IPS-NIHi7 (cell line): ENCODE measurements around the gene NUF2.
"Not testable (repeated sequence)": the region's sequence is repeated elsewhere in the genome, so short reads cannot be mapped to it uniquely, and the experiment has no call there.

Experiments
- DNase-seq: peaks from one replicate; pipeline ENCODE4 v3.0.0; 2012; ENCODE audit warnings: mixed read lengths; ENCODE audit errors: extremely low spot score

NUF2 gene

GRCh38 chr1:163321311-163322305 lies at the start of gene NUF2:
Gene NUF2 (plus strand): TSS chr1:163321954. CDS start chr1:163326052, 4,098 bp downstream.
- DNase-seq: peak; percentile 98

DNA sequence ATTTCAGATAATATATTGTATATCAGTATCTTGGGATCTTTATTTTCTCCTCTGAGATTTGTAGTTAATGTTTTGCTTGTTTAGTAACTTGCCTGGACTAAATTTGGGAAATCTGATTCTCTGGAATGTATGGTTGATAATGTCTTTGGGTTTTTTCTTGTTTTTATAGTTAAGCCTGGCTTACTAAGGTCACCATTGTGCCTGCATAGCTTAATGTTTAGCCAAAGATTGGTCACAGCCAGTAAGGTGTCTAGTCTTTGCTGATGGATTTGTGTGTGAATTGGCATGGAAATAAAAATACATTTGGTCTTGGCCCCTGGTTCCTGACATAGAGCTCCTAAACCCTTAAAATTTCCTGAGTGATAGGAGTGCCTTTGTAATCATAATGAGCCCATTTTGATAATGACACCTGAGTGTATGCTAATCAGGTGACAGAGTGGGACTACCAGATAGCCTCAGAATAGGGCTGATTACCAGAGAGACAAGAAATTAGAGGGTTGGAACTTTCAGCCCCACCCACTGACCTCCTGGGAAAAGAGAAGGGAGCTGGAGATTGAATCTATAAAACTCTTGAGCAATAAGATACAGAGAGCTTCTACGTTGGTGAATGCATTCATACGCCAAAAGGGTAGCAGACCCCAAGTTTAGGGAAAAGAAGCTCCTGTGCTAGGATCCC lies 47.9 kb upstream of the NUF2 start:
- no peak for DNase-seq

DNA sequence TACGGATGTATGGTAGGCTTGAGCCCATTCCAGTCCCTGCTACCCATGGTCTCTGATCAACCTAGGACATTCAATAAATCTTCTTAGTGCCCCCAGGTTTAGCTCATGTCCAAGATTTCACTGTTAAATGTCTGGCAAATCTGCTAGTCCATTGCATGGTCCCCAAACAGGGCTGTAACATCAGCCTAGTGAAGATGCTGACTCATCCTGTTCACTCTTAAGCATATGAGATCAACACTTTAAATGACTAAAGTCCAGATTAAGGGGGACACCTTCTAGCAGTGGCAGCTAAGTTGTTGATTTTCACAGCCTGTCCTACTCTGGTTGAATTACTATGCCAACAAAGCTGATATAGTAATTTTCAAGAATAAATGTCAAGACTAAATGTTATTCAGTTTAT lies 46.5 kb upstream of the NUF2 start:
- no peak for DNase-seq

GRCh38 chr1:163278602-163279001 lies 43.2 kb upstream of the NUF2 start:
- DNase-seq: no peak

DNA sequence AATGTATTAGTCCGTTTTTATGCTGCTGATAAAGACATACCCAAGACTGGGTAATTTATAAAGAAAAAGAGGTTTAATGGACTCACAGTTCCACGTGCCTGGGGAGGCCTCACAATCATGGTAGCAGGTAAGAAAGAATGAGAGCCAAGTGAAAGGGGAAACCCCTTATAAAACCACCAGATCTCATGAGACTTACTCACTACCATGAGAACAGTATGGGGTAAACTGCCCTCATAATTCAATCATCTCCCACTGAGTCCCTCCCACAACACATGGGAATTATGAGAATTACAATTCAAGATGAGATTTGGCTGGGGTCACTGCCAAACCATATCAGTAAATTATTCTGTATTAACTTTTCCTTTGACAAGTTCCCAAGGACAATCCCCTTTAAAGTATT lies 36.9 kb upstream of the NUF2 start:
- DNase-seq: not testable (repeated sequence)

DNA sequence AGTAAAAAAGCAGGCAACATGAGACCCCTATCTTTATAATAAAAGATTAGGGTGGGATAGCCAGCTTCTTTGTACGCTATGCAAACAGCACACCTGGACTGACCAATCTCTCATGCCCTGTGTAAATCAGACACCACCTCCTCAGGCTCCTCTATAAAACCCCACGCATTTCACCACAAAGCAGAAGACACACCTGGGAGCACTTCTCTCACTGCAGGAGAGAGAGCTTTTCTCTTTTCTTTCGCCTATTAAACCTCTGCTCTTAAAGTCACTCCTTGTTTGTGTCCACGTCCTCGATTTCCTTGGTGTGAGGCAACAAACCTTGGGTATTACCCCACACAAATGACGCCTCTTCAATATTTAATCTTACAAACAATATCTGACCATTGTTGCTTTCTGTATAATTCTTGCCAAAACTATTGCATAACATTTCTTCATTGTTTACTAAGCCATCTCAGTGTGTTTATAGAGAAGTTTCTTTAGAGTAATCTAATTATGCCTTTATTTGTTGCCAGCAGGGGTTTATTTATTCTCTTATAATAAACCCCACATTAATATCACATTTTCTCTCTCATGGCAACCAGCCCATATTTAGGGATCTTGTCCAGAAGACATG lies 31.6 kb upstream of the NUF2 start:
- DNase-seq: no peak

GRCh38 chr1:163291461-163291860 lies 30.3 kb upstream of the NUF2 start:
- no peak for DNase-seq

DNA sequence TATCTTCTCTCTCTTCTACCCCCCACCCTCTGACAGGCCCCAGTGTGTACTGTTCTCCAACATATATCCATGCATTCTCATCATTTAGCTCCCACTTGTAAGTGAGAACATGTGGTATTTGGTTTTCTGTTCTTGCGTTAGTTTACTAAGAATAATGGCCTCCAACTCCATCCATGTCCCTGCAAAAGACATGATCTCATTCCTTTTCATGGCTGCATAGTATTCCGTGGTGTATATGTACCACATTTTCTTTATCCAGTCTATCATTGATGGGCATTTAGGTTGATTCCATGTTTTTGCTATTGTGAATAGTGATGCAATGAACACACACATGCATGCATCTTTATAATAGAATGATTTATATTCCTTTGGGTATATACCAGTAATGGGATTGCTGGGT lies 29.6 kb upstream of the NUF2 start:
- not testable (repeated sequence) for DNase-seq

DNA sequence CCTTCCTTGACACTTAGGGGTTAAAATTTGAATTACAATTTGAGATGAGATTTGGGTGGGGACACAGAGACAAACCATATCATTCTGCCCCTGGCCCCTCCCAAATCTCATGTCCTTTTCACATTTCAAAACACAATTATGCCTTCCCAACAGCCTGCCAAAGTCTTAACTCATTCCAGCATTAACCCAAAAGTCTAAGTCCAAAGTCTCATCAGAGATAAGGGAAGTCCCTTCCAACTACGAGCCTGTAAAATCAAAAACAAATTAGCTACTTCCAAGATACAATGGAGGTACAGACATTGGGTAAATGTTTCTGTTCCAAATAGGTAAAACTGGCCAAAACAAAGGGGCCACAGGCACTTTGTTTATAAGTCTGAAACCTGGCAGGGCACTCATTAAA lies 28.3 kb upstream of the NUF2 start:
- not testable (repeated sequence) for DNase-seq

- no peak for DNase-seq
Observed at GRCh38 chr1:163295949-163296348, 25.8 kb upstream of the NUF2 start.

DNA sequence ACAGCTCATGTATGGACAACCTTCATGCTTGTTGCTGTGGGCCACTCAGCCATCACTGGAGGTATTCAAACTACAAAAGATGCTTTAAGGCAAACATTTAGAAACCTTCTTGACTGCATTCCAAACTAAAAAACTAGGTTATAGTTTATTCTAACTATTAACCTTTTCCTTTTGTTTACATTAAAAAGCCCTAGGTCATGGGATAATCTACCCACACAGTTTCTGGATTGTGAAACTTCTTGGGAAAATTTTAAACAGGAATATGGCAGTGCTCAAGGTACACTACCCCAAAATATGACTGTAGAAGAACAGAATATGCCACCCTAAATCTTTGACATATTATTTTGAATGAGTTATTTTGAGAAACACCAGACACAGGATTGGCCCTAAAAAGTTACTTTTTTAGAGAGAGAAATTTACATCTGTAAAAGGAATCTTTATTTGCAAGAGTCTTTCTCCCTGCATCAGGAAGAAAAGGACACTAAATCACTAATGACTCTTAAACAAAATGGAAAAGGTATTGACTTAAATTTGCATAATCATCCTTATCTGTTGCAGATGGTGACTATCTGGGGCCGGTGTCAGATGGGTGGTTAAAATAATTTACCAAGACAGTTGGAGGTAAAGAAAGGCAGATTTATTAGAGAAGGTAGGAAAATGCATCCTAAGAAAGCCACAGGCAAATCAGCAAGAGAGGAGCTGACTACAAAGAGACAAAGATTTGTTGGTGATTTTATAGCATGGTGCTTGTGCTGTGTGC lies 25.1 kb upstream of the NUF2 start:
- DNase-seq: no peak

DNA sequence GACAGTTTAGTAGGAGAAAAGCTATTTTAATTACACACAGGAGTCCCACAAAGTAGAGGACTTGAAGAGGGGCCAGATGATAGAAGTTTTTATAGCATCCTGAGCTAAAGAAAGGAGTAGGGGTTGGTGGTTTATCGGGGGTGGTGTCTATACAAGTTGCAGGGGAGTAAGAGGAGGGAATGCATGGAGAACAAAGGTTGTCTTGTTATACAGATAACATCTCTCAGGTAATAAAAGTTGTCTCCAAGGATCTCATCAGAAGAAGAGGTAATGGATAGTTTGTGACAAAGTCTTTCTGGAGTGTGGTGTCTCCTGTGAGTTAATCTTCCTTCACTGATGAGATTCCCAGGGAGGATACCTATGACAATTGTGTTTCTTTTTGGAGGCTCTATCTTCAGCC lies 23.4 kb upstream of the NUF2 start:
- no peak for DNase-seq

DNA sequence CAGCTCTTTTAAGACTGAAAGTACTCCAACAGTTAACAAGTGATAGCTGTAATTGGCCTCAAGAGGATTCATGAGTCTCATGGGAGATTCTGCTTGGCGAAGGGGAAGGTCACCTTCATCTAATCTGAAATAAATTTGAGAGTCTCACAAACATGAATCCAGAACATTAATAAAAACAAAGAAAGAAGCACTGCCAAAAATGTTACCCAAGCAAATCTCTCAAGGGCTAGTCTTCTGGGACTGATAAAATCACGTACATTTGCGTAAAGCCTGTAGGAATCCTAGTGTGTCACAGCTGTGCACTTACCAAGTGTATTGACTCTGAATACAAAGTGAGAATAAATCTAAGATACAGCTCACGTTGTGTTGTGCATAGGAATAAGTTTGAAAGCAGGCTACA lies 21.2 kb upstream of the NUF2 start:
- no peak for DNase-seq

GRCh38 chr1:163303561-163303960 lies 18.2 kb upstream of the NUF2 start:
- DNase-seq: no peak

DNA sequence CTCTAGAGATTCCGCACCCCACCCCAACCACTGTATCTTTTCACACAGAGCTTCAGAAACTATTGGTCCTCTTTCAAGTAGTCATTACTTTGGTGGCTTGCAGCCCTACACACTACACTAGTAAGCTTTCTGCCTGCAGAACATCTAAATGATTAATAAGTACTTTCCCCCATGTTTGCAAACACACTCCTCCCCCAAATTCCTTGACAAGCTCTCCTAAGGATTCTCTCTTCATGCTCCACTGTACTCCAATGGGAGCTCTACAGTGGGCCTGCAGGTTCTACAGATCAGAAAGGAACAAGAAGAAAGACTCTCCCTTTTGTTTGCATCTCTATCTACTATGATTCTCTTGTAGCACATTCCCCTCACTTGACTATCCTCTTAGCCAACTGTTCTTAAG lies 16.3 kb upstream of the NUF2 start:
- no peak for DNase-seq

DNA sequence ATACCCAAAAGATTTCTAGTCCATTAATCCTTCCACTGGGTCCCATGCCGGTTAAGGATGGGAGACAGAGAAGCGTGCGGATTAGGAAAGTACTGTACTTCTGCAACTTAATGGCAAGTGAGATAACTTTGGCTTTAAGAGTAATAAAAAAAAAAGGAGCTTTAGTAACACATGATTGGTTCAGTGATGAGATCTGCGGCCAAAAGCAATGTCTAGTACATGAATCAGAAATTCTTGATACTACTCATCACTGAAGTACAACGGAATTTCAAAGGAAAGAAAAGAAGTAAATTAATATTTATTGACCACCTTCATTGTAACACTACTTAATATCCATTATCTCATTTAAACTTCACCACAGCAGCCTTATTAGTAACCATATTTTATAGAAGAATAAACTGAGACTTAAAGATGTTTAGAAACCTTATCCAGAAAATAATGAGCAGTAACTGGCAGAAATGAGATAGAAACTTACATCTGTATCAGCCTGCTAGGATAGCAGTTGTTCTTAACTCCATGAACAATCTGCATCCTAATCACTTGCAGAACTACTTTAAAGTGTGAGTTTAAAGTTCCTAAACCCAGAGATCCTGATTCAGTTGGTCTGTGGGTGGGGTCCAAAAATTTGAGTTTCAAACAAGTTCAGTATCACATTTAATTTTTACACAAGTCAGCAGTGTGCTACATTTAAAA lies 14.1 kb upstream of the NUF2 start:
- no peak for DNase-seq

DNA sequence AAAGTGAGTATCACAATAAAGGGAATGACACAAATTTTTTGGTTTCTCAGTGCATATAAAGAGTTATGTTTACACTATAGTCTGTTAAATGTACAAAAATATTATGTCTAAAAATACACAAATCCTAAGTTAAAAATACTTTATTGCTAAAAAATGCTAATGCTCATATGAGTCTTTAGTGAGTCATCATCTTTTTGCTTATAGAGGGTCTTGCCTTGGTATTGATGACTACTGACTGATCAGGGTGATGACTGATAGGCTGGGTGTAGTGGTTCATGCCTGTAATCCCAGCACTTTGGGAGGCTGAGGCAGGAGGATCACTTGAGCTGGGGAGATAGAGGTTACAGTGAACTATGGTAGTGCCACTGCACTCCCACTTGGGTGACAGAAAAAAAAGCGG lies 12.9 kb upstream of the NUF2 start:
- no peak for DNase-seq

GRCh38 chr1:163315773-163316374 lies 5.9 kb upstream of the NUF2 start:
- DNase-seq: no peak

- DNase-seq: peak; percentile 13
Observed at GRCh38 chr1:163320891-163321290, 863 bp upstream of the NUF2 start.

- DNase-seq: not testable (repeated sequence)
Observed at GRCh38 chr1:163323339-163323738, 1.6 kb downstream of the NUF2 start.

DNA sequence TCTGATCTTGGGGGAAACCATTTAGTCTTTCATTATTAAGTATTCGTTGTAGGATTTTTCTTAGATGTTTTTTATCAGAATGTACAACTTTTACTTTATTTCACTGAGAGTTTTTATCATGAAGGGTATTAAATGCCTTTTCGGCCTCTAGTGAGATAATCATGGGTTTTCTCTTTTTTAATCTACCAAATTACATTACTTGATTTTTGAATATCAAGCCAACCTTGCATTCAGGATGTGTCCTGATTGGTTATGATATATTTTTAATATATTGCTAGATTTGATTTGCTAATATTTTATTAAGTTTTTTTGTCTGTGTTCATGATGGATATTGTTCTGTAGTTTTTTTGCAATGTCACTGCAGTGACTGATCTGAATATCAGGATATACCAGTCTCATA lies 9.4 kb downstream of the NUF2 start:
- DNase-seq: no peak
